ENCODE results near the gene MCHR2.

- TF ChIP-seq CTCF (IDR thresholded peaks at IDR 0.05): no peak
- no peak for TF ChIP-seq ZFX (IDR thresholded peaks at IDR 0.05; ENCODE audit: borderline replicate concordance)
Measured at GRCh38 chr6:100008857-100009256, 14.8 kb upstream of the MCHR2 start.
